ENCODE results near the gene ATP8B1. TPM values are rescaled to one million over a fixed set of nuclear protein-coding genes. Genes with fewer than 3 reads are reported as not detected.

ATP8B1 gene
- total and polyA plus RNA-seq, 9 of the 15 experiments (the other 6 are each of a cell fraction or from before 2014, with no cell fraction given) = 0.01 to 0.22 (median 0.03) TPM; not detected in 3

GRCh38 chr18:57832730-57833129 is 29.6 kb upstream of the ATP8B1 start:
- FAIRE-seq = peak; percentile 56
- Histone ChIP-seq H3K27me3 (ENCODE audit: control insufficient read depth in 2 of 2, insufficient read depth in 2 of 2, low read length in 2 of 2) (no peaks in the 10 kb centered on the region), H3K4me1 (replicated peaks in 1 of 2; ENCODE audit: control insufficient read depth in 2 of 2, insufficient read depth in 2 of 2, low read length in 2 of 2) (peaks cover 0 to 11% of the 10 kb centered on the region in 2 experiments; a peak in 2 of 5 replicates), H3K9me1 (ENCODE audit: control insufficient read depth, insufficient read depth, low read length) (no peaks in the 10 kb centered on the region), H2AFZ (ENCODE audit: low read depth, low read length) (no peak overlapping the region), H3K27ac (ENCODE audit: extremely low read depth, low read depth, low read length) (no peak overlapping the region), H3K36me3 (ENCODE audit: control insufficient read depth, insufficient read depth, low read length) (no peaks in the 10 kb centered on the region), H3K9me3 (replicated peaks; ENCODE audit: control insufficient read depth, insufficient read depth, low read depth, low read length) (0 out of 2 replicates have a peak, but pooled peaks cover 2% of the 10 kb centered on the region), H3K4me3 (no peak overlapping the region), H3K4me2 (ENCODE audit: insufficient read depth, low read length) (no peak overlapping the region), H4K20me1 (replicated peaks; ENCODE audit: control insufficient read depth, insufficient read depth, low read length) (no peaks in the 10 kb centered on the region), H3K79me2 (ENCODE audit: control insufficient read depth, insufficient read depth, low read length) (no peaks in the 10 kb centered on the region), H3K9ac (ENCODE audit: insufficient read depth in 1 of 2, low read depth in 2 of 2, low read length in 2 of 2) (no peak overlapping the region)
- in situ Hi-C loops (cut with MboI) = no loop called here
- ChIA-PET POLR2A (interaction anchor here (1.0 kb wide), 1 partner anchor 9 kb away, joined by 3 read pairs; no protein-coding TSS in a partner anchor), CTCF (ENCODE audit: low intra/inter-chr PET ratio) (no interaction called here)
- 6% methylated on average over 2 of the region's 2 CpGs for WGBS (ENCODE audit: insufficient coverage, low coverage, missing lambda C conversion rate)
- peak in 2 of 4 experiments; percentile 27 to 58 for DNase-seq (ENCODE audit: extremely low read depth in 1 of 4, low spot score in 3 of 4)
- no TSS peak for BruUV-seq (replicated peaks)
- intact Hi-C loops (cut with micrococcal nuclease) = no loop called here
- peak; percentile 72 for ATAC-seq
- peak; percentile 50; the same call in 1 of the 2 replicates for TF ChIP-seq EP300 (IDR thresholded peaks at IDR 0.05; ENCODE audit: low read length)
- TF ChIP-seq CBFA2T2 (conservative IDR thresholded peaks at IDR 0.05) = peak; percentile 86
- no peak for TF ChIP-seq MLLT1 (IDR thresholded peaks at IDR 0.05)
- peak; percentile 51; the same call in 1 of the 2 replicates for TF ChIP-seq HDAC2 (IDR thresholded peaks at IDR 0.05)
- TF ChIP-seq KLF6 (CRISPR knock-in tag; IDR thresholded peaks at IDR 0.05; ENCODE audit: borderline replicate concordance) = no peak
- TF ChIP-seq NCOR1 (IDR thresholded peaks at IDR 0.05) = peak; percentile 74
- TF ChIP-seq ZNF830 (CRISPR knock-in tag; IDR thresholded peaks at IDR 0.05) = no peak
- no peak for TF ChIP-seq HMG20A (CRISPR knock-in tag; conservative IDR thresholded peaks at IDR 0.05)
- 0 out of 4 replicates have a peak, but pooled peaks have one; percentile 11 to 23 for TF ChIP-seq TRIM24 (IDR thresholded peaks at IDR 0.05)
- no peak for TF ChIP-seq THRAP3 (IDR thresholded peaks at IDR 0.05; ENCODE audit: borderline replicate concordance)
- TF ChIP-seq SMARCA4 (IDR thresholded peaks at IDR 0.05) = peak; percentile 37; the same call in 1 of the 2 replicates
- TF ChIP-seq RCOR1 (IDR thresholded peaks at IDR 0.05; ENCODE audit: borderline replicate concordance in 1 of 2, low read depth in 2 of 2, low read length in 2 of 2) = peak in 1 of 2 experiments; percentile 71; a peak in 2 of 4 replicates
- 0 out of 2 replicates have a peak, but pooled peaks have one; percentile 24 for TF ChIP-seq TEAD4 (IDR thresholded peaks at IDR 0.05; ENCODE audit: low read length)
- TF ChIP-seq TEAD4 (CRISPR knock-in tag; IDR thresholded peaks at IDR 0.05; ENCODE audit: borderline replicate concordance) = no peak
- no peak for TF ChIP-seq CXXC5 (CRISPR knock-in tag; IDR thresholded peaks at IDR 0.05)
- TF ChIP-seq POU5F1 (IDR thresholded peaks at IDR 0.05; ENCODE audit: borderline replicate concordance, low read depth, low read length, partially characterized antibody) = no peak
- no peak for TF ChIP-seq ID3 (CRISPR knock-in tag; IDR thresholded peaks at IDR 0.05)
- no peak for TF ChIP-seq ID3 (tag; IDR thresholded peaks at IDR 0.05)
- TF ChIP-seq GATAD2B (IDR thresholded peaks at IDR 0.05; ENCODE audit: borderline replicate concordance) = no peak
- TF ChIP-seq KDM1A (IDR thresholded peaks at IDR 0.05) = peak; percentile 90 to 91; a peak in 3 of 4 replicates
- peak; percentile 53; the same call in 1 of the 2 replicates for TF ChIP-seq NFIC (IDR thresholded peaks at IDR 0.05)
- no peak for TF ChIP-seq ZNF134 (CRISPR knock-in tag; conservative IDR thresholded peaks at IDR 0.05)
- TF ChIP-seq TCF3 (CRISPR knock-in tag; IDR thresholded peaks at IDR 0.05) = peak; percentile 79
- TF ChIP-seq MTA2 (IDR thresholded peaks at IDR 0.05; ENCODE audit: low read depth) = peak; percentile 12; the same call in 1 of the 2 replicates
- TF ChIP-seq RBFOX2 (IDR thresholded peaks at IDR 0.05; ENCODE audit: low read depth, low read length) = no peak
- TF ChIP-seq HDAC1 (IDR thresholded peaks at IDR 0.05) = peak in 1 of 2 experiments; percentile 63; a peak in 1 of 4 replicates
- no peak for TF ChIP-seq ZFP1 (CRISPR knock-in tag; IDR thresholded peaks at IDR 0.05)
